ENCODE measurements around the gene BRD4.
A peak's percentile ranks its signal among the peaks of the same experiment; 100 is the strongest.

The BRD4 gene

GRCh38 chr19:15292140-15292539 lies 40.2 kb downstream of the BRD4 start:
- Histone ChIP-seq H3K27ac (ENCODE audit: low read depth, low read length) (no peak overlapping the region), H3K27me3 (ENCODE audit: control insufficient read depth, insufficient read depth, low read length) (no peaks in the 10 kb centered on the region), H3K4me1 (ENCODE audit: control insufficient read depth, insufficient read depth, low read length) (peaks cover 63% of the 10 kb centered on the region), H3K4me3 (ENCODE audit: low read length) (no peak overlapping the region), H3K36me3 (ENCODE audit: control insufficient read depth, insufficient read depth, low read length) (no peaks in the 10 kb centered on the region), H3K9ac (ENCODE audit: low read length) (no peak overlapping the region)

GRCh38 chr19:15291548-15292021 lies 40.8 kb downstream of the BRD4 start:
- no peak overlapping the region for H3K4me3 ChIP-seq (ENCODE audit: low read length)
- H3K27me3 ChIP-seq (ENCODE audit: control insufficient read depth, insufficient read depth, low read length): no peaks in the 10 kb centered on the region
- H3K4me1 ChIP-seq (ENCODE audit: control insufficient read depth, insufficient read depth, low read length): peaks cover 58% of the 10 kb centered on the region
- no peak overlapping the region for H3K27ac ChIP-seq (ENCODE audit: low read depth, low read length)
- no peak overlapping the region for H3K9ac ChIP-seq (ENCODE audit: low read length)
- no peaks in the 10 kb centered on the region for H3K36me3 ChIP-seq (ENCODE audit: control insufficient read depth, insufficient read depth, low read length)

GRCh38 chr19:15291089-15291488 lies 41.2 kb downstream of the BRD4 start:
- H3K4me1 ChIP-seq (ENCODE audit: control insufficient read depth, insufficient read depth, low read length): peaks cover 54% of the 10 kb centered on the region

GRCh38 chr19:15290166-15290565 lies 42.2 kb downstream of the BRD4 start:
- H3K4me3 ChIP-seq (ENCODE audit: low read length): no peak overlapping the region
- H3K9ac ChIP-seq (ENCODE audit: low read length): no peak overlapping the region
- no peak overlapping the region for H3K27ac ChIP-seq (ENCODE audit: low read depth, low read length)
- H3K4me1 ChIP-seq (ENCODE audit: control insufficient read depth, insufficient read depth, low read length): peaks cover 53% of the 10 kb centered on the region
- no peaks in the 10 kb centered on the region for H3K36me3 ChIP-seq (ENCODE audit: control insufficient read depth, insufficient read depth, low read length)
- H3K27me3 ChIP-seq (ENCODE audit: control insufficient read depth, insufficient read depth, low read length): no peaks in the 10 kb centered on the region

More at GRCh38 chr19:15291089-15291488, 41.2 kb downstream of the BRD4 start:
- Histone ChIP-seq H3K27ac (ENCODE audit: low read depth, low read length) (no peak overlapping the region), H3K36me3 (ENCODE audit: control insufficient read depth, insufficient read depth, low read length) (no peaks in the 10 kb centered on the region), H3K9ac (ENCODE audit: low read length) (no peak overlapping the region), H3K4me3 (ENCODE audit: low read length) (no peak overlapping the region), H3K27me3 (ENCODE audit: control insufficient read depth, insufficient read depth, low read length) (no peaks in the 10 kb centered on the region)

DNA sequence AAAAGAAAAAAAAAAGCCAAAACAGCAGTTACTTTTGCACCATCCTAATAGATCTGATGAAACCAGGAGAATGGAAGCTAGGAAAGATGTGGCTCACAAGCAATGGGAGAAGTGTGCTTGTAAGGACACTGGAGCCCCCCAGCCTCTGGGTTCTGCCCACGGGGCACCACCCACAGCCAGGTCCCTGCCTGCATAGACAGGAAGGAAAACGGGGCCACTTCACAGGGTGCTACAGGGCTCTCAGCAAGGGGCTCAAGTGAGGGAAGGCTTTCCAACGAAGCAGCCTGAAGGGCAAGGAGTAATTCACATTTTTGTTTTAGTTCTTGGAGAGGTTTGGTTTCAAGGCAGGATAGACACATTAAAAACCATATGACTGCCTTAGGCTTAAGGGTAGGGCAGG lies 42.7 kb downstream of the BRD4 start:
- Histone ChIP-seq H3K27me3 (ENCODE audit: control insufficient read depth, insufficient read depth, low read length) (no peaks in the 10 kb centered on the region), H3K36me3 (ENCODE audit: control insufficient read depth, insufficient read depth, low read length) (no peaks in the 10 kb centered on the region), H3K9ac (ENCODE audit: low read length) (no peak overlapping the region), H3K27ac (ENCODE audit: low read depth, low read length) (no peak overlapping the region), H3K4me1 (ENCODE audit: control insufficient read depth, insufficient read depth, low read length) (peaks cover 52% of the 10 kb centered on the region), H3K4me3 (ENCODE audit: low read length) (no peak overlapping the region)

GRCh38 chr19:15288146-15288963 lies 44.0 kb downstream of the BRD4 start:
- peak overlapping the region; percentile 33 for H3K27ac ChIP-seq (ENCODE audit: low read depth, low read length)
- no peaks in the 10 kb centered on the region for H3K27me3 ChIP-seq (ENCODE audit: control insufficient read depth, insufficient read depth, low read length)
- H3K4me1 ChIP-seq (ENCODE audit: control insufficient read depth, insufficient read depth, low read length): peaks cover 50% of the 10 kb centered on the region
- peak overlapping the region; percentile 28 for H3K4me3 ChIP-seq (ENCODE audit: low read length)
- no peak overlapping the region for H3K9ac ChIP-seq (ENCODE audit: low read length)
- no peaks in the 10 kb centered on the region for H3K36me3 ChIP-seq (ENCODE audit: control insufficient read depth, insufficient read depth, low read length)

DNA sequence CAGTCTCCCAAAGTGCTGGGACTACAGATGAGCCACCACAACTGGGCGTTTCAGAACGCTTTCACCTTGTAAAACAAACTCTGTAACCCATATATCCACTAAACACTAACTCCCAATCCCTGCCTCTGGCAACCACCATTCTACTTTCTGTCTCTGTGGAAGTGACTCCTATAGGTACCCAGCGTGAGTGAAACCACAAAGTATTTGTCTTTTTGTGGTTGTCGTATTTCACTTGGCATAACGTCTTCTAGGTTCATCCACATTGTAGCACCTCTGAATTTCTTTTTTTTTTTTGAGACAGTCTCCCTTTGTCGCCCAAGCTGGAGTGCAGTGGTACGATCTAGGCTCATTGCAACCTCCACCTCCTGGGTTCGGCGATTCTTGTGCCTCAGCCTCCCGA lies 44.8 kb downstream of the BRD4 start:
- no peak overlapping the region for H3K27ac ChIP-seq (ENCODE audit: low read depth, low read length)
- no peak overlapping the region for H3K9ac ChIP-seq (ENCODE audit: low read length)
- H3K36me3 ChIP-seq (ENCODE audit: control insufficient read depth, insufficient read depth, low read length): no peaks in the 10 kb centered on the region
- no peak overlapping the region for H3K4me3 ChIP-seq (ENCODE audit: low read length)
- H3K27me3 ChIP-seq (ENCODE audit: control insufficient read depth, insufficient read depth, low read length): no peaks in the 10 kb centered on the region
- peaks cover 44% of the 10 kb centered on the region for H3K4me1 ChIP-seq (ENCODE audit: control insufficient read depth, insufficient read depth, low read length)

DNA sequence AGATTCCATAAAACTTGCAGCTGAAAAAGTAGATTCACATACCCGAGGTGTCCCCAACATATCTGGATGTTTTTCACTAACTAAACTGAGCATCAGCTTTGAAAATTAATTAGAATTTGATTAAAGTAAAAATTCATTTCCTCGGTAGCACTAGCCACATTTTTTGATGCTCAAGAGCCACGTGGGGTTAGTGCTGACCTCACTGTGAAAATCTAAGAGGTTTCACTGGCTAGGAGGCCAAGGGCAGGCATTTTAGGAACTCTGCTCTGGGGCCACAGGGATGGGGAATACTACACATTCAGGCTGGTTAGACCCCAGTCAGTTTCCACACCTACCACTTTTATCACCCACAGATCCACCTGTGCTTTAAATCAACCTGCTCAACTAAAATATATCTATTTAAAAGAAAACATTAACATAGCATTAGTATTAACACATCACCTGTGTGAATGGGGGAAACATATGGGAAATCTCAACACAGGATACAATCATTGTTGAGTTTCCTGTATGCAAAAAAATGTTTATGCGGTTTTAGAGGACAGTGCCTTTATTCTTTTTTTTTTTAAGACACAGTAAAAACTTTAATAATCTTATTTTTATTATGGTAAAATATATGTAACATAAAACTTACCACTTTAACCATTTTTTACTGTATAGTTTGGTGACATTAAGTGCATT lies 45.5 kb downstream of the BRD4 start:
- Histone ChIP-seq H3K36me3 (ENCODE audit: control insufficient read depth, insufficient read depth, low read length) (no peaks in the 10 kb centered on the region), H3K4me3 (ENCODE audit: low read length) (no peak overlapping the region), H3K9ac (ENCODE audit: low read length) (no peak overlapping the region), H3K27ac (ENCODE audit: low read depth, low read length) (no peak overlapping the region), H3K4me1 (ENCODE audit: control insufficient read depth, insufficient read depth, low read length) (peaks cover 51% of the 10 kb centered on the region), H3K27me3 (ENCODE audit: control insufficient read depth, insufficient read depth, low read length) (no peaks in the 10 kb centered on the region)

- H3K9ac ChIP-seq (ENCODE audit: low read length): no peak overlapping the region
- H3K4me3 ChIP-seq (ENCODE audit: low read length): no peak overlapping the region
- no peaks in the 10 kb centered on the region for H3K27me3 ChIP-seq (ENCODE audit: control insufficient read depth, insufficient read depth, low read length)
- H3K4me1 ChIP-seq (ENCODE audit: control insufficient read depth, insufficient read depth, low read length): peaks cover 55% of the 10 kb centered on the region
- H3K27ac ChIP-seq (ENCODE audit: low read depth, low read length): no peak overlapping the region
- H3K36me3 ChIP-seq (ENCODE audit: control insufficient read depth, insufficient read depth, low read length): no peaks in the 10 kb centered on the region
Observed at GRCh38 chr19:15285896-15286591, 46.3 kb downstream of the BRD4 start.

GRCh38 chr19:15284896-15285295 lies 47.4 kb downstream of the BRD4 start:
- Histone ChIP-seq H3K27ac (ENCODE audit: low read depth, low read length) (no peak overlapping the region), H3K36me3 (ENCODE audit: control insufficient read depth, insufficient read depth, low read length) (no peaks in the 10 kb centered on the region), H3K27me3 (ENCODE audit: control insufficient read depth, insufficient read depth, low read length) (no peaks in the 10 kb centered on the region), H3K4me3 (ENCODE audit: low read length) (no peak overlapping the region), H3K9ac (ENCODE audit: low read length) (no peak overlapping the region), H3K4me1 (ENCODE audit: control insufficient read depth, insufficient read depth, low read length) (peaks cover 57% of the 10 kb centered on the region)

DNA sequence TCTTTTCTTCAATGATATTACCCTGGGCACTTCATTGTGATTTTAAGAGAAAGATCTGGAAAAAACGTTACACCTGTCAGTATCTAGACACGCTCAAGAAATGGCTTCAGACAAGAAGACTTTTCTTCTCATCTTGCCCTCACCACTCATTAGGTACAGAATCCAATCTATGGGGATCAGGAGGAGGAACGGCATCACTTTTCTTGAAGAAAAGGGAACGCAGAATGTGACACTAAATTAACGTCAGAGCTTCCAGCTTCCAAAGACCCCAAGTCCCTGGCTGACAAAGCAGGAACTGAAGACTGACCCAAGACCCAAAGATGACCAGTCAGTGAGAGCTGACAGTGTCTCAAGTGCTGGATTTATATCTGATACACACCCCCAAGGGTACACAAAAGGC lies 48.2 kb downstream of the BRD4 start:
- Histone ChIP-seq H3K36me3 (ENCODE audit: control insufficient read depth, insufficient read depth, low read length) (no peaks in the 10 kb centered on the region), H3K27ac (ENCODE audit: low read depth, low read length) (no peak overlapping the region), H3K9ac (ENCODE audit: low read length) (no peak overlapping the region), H3K4me1 (ENCODE audit: control insufficient read depth, insufficient read depth, low read length) (peaks cover 64% of the 10 kb centered on the region), H3K4me3 (ENCODE audit: low read length) (no peak overlapping the region), H3K27me3 (ENCODE audit: control insufficient read depth, insufficient read depth, low read length) (no peaks in the 10 kb centered on the region)

DNA sequence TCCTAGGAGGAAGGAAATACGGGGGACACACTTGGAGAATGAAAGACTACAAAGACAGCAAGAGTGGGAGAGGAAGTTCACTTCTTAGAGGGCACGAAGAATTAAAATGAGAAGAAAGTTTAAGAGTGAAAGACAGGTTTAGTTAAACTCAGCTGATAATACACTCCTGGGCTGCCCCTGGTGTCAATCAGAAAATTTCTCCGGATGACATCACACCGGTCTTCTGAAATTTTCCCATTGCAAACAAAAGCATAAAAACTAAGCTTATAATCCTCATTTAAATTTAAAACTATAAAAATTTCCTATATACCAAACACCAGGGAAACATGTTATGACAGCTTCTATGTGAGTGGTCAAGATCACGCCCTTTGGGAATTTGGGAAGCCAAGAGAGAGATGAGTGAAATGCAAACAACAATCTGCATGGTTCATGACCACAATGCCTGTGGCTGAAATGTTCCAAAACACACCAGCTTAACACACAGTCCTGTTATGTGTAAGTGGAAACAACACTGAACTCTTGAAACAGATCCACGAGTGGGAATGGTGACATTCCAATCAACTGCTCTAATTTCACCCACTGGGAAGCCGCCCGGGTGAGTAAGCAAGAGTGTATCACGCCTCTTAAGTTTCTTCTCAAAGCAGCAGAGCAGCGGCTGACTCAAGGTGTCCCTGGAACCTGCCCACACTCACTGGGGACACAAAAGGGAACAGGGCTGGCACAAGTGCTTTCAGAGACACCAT lies 49.0 kb downstream of the BRD4 start:
- Histone ChIP-seq H3K27me3 (ENCODE audit: control insufficient read depth, insufficient read depth, low read length) (no peaks in the 10 kb centered on the region), H3K4me1 (ENCODE audit: control insufficient read depth, insufficient read depth, low read length) (peaks cover 56% of the 10 kb centered on the region), H3K27ac (ENCODE audit: low read depth, low read length) (no peak overlapping the region), H3K4me3 (ENCODE audit: low read length) (no peak overlapping the region), H3K36me3 (ENCODE audit: control insufficient read depth, insufficient read depth, low read length) (no peaks in the 10 kb centered on the region), H3K9ac (ENCODE audit: low read length) (no peak overlapping the region)
